Left ventricle myocardium inferior (tissue), 1 donor: Measurements from ENCODE around the gene TNIP1. TPM values are rescaled to one million over a fixed set of nuclear protein-coding genes. Genes with fewer than 3 reads are reported as not detected.

Experiments used
- DNase-seq: peaks from one replicate; pipeline ENCODE4 v3.0.0-alpha.2; 2020
- H3K27ac ChIP-seq: fragments of 200-600 bp; replicated peaks from 2 replicates; pipeline ENCODE4 v1.8.0; 2021
- H3K27me3 ChIP-seq: fragments of 200-600 bp; 2 replicates; pipeline ENCODE4 v1.8.0; 2021; ENCODE audit warnings: low read depth
- H3K36me3 ChIP-seq: fragments of 200-600 bp; 2 replicates; pipeline ENCODE4 v1.8.0; 2021
- H3K4me1 ChIP-seq: fragments of 200-600 bp; 2 replicates; pipeline ENCODE4 v1.8.0; 2021
- H3K4me3 ChIP-seq: fragments of 200-600 bp; 2 replicates; pipeline ENCODE4 v1.8.0; 2021; ENCODE audit warnings: mild to moderate bottlenecking, moderate library complexity
- H3K9me3 ChIP-seq: fragments of 200-600 bp; replicated peaks from 2 replicates; pipeline ENCODE4 v1.8.0; 2021
- intact Hi-C: fragments of 100-400 bp; cut with micrococcal nuclease; formaldehyde crosslinking; loops from one replicate; pipeline ENCODE4 v1.11.0; 2022
- total RNA-seq: library from RNA; stranded (reverse); fragmentation: NEBNext Ultra II Directional; extraction: Animal tissue kit (Norgen Biotek cat#: 25700); gene quantifications from one replicate; pipeline ENCODE4 v1.2.1, GENCODE V29; 2021
- TF ChIP-seq, protein P1 (sequence below): fragments of 200-600 bp; IDR thresholded peaks from 2 replicates; pipeline ENCODE4 v1.8.0; 2021; ENCODE audit warnings: antibody characterized with exemption, mild to moderate bottlenecking, borderline replicate concordance
- donor health status: DM: no; HTN: yes; CAD: no; lungs with severe emphysema.

The TNIP1 gene
- total RNA-seq, 1 donor from 2014 or later, result 131 TPM

DNA sequence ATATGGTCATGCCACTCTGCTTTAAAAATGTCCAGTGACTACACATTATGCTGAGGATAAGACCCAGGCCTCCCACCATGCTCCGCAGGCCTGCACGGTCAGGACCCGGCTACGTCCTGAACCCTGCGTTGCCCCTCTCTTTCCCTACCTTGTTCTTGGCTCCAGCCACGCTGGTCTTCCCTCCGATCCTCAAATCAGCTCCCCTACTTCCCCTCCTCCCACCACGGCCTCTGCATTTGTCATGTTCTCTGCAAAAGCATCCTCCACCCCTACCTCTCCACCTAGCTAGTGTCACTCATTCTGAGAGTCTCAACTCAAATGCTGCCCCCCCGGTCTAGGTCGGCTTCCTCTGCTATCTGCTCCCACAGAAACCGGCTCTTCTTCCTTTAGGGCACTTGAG is 49.3 kb downstream of the TNIP1 start:
- Histone ChIP-seq H3K27me3 (no peaks in the 10 kb centered on the region), H3K4me1 (peaks cover 53% of the 10 kb centered on the region), H3K9me3 (no peaks in the 10 kb centered on the region), H3K27ac (peak overlapping the region; percentile 97), H3K36me3 (peaks cover 93% of the 10 kb centered on the region), H3K4me3 (no peak overlapping the region)
- TF ChIP-seq, protein P1, sequence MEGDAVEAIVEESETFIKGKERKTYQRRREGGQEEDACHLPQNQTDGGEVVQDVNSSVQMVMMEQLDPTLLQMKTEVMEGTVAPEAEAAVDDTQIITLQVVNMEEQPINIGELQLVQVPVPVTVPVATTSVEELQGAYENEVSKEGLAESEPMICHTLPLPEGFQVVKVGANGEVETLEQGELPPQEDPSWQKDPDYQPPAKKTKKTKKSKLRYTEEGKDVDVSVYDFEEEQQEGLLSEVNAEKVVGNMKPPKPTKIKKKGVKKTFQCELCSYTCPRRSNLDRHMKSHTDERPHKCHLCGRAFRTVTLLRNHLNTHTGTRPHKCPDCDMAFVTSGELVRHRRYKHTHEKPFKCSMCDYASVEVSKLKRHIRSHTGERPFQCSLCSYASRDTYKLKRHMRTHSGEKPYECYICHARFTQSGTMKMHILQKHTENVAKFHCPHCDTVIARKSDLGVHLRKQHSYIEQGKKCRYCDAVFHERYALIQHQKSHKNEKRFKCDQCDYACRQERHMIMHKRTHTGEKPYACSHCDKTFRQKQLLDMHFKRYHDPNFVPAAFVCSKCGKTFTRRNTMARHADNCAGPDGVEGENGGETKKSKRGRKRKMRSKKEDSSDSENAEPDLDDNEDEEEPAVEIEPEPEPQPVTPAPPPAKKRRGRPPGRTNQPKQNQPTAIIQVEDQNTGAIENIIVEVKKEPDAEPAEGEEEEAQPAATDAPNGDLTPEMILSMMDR, result no peak
- intact Hi-C loops, result no loop called here
- DNase-seq, result no peak

DNA sequence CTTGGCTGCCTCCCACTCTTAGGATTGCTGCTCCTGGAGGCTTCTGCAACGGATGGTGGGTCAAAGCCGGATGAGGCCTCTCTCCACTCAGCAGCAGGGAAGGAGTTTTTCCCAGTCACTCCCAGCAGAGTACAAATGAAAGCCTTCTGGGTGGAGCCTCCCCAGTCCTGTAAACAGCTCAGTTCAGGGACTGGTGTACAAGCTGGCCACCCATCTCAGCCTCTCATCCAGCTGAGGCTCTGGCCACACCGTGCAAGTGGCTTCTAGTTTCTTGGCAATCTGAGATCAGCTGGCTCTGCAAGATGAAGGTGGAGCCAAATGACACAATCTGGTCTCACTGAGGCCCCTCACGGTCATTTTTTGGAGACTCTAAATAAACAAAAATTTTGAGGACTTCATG is 50.5 kb downstream of the TNIP1 start:
- H3K27ac ChIP-seq, result peak overlapping the region; percentile 97
- H3K9me3 ChIP-seq, result no peaks in the 10 kb centered on the region
- intact Hi-C loops, result no loop called here
- TF ChIP-seq, protein P1, result no peak
- no peak overlapping the region for H3K4me3 ChIP-seq
- no peaks in the 10 kb centered on the region for H3K27me3 ChIP-seq
- peaks cover 93% of the 10 kb centered on the region for H3K36me3 ChIP-seq
- peak; percentile 73 for DNase-seq
- peaks cover 62% of the 10 kb centered on the region for H3K4me1 ChIP-seq

DNA sequence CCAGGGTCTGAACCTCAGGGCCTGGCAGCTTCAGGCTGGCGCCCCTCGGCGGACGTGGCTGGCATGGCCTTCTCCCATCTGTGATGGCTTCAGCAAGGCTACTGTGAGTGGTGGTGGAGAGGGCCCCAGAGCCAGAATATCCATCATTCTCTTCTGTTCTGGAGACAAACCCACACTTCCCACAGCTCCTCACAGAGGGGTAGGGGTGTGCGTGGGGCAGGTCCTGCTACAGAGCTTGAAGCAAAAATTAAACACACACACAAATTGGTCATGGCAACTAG is 50.8 kb downstream of the TNIP1 start:
- DNase-seq, result no peak
- Histone ChIP-seq H3K27ac (peak overlapping the region; percentile 97), H3K36me3 (peaks cover 92% of the 10 kb centered on the region), H3K9me3 (no peaks in the 10 kb centered on the region), H3K4me3 (no peak overlapping the region), H3K4me1 (peaks cover 66% of the 10 kb centered on the region), H3K27me3 (no peaks in the 10 kb centered on the region)
- TF ChIP-seq, protein P1, result no peak
- intact Hi-C loops, result no loop called here

DNA sequence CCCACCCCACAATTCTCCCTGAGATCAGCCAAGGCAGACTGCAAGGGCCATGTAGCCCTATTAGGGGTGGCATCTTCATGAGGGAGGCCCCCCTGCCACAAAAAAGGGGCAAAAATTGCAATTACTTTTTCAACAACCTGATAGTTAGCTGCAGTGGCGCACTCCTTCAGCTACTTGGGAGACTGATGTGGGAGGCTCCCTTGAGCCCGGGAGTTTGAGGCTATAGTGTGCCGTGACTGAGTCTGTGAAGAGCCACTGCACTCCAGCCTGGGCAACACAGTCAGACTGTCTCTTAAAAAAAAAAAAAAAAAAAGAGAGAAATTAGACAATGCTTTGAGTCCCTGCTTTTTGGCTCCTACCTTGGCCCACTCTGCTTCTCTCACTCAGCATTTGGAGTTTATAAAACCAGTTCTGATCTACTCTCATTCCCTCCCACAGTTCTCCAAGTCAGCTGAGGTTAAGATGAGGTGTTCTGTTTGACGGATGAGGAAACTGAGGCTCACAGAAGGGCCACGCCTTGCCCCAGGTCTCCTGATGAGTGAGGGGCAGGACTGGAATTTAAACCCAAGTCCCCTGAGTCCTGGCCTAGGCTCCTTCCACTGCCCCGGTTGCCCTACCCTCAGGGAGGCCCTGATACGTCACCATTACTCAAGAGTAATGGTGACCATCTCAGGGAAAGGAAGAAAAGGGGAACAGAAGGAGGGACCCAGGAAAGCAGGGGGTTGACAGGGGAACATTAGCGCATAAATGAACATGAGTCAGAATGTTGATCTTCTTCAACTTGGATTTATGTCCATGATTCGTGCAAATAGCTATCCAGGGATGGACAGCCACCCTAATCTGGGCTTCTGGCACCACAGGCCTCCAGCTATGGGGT is 51.4 kb downstream of the TNIP1 start:
- peak overlapping the region; percentile 97 for H3K27ac ChIP-seq
- H3K36me3 ChIP-seq, result peaks cover 88% of the 10 kb centered on the region
- no peak overlapping the region for H3K4me3 ChIP-seq
- TF ChIP-seq, protein P1, result no peak
- no peak for DNase-seq
- H3K27me3 ChIP-seq, result no peaks in the 10 kb centered on the region
- no peaks in the 10 kb centered on the region for H3K9me3 ChIP-seq
- peaks cover 72% of the 10 kb centered on the region for H3K4me1 ChIP-seq
- intact Hi-C loops, result no loop called here

DNA sequence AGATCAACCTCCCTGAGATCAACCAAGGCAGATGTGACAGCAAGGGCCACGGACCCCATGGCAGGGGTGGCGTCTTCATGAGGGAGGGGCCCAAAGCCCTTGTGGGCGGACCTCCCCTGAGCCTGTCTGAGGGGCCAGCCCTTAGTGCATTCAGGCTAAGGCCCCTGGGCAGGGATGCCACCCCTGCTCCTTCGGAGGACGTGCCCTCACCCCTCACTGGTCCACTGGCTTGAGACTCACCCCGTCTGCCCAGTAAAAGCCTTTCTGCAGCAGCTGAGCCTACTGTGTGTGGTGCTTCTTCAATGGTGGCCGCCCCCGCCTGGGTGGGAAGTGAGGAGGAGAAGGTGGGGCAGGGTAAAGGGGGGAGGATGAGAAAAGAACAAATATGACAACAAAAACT is 52.1 kb downstream of the TNIP1 start:
- peaks cover 79% of the 10 kb centered on the region for H3K4me1 ChIP-seq
- intact Hi-C loops, result no loop called here

More for the DNA sequence above, 52.1 kb downstream of the TNIP1 start:
- H3K27me3 ChIP-seq, result no peaks in the 10 kb centered on the region
- H3K27ac ChIP-seq, result peak overlapping the region; percentile 97
- H3K9me3 ChIP-seq, result no peaks in the 10 kb centered on the region
- H3K4me3 ChIP-seq, result no peak overlapping the region
- no peak for DNase-seq
- TF ChIP-seq, protein P1, result no peak
- H3K36me3 ChIP-seq, result peaks cover 92% of the 10 kb centered on the region
